Natural killer cell (primary cell): ENCODE results near the gene GRID2. TPM values are rescaled to one million over a fixed set of nuclear protein-coding genes. Genes with fewer than 3 reads are reported as not detected.

Experiments
- ATAC-seq, 3 donors: fragments of 150-1000 bp in 2 of 3; fragments of 200-7000 bp in 1 of 3; cut with Tn5 transposase; 1 replicate in 1 of 3; 2 replicates in 2 of 3; pipeline ENCODE4 v1.10.0; 2021; ENCODE audit warnings: mild to moderate bottlenecking in 2 of 3, moderate library complexity in 2 of 3
- DNase-seq, 2 donors: peaks; one replicate each; pipeline versions ENCODE4 v3.0.0 to v3.0.0-alpha.2; 2013 to 2021; ENCODE audit warnings: mixed read lengths in 1 of 2
- H3K27ac ChIP-seq: one replicate; pipeline ENCODE4 v1.5.1; 2013; ENCODE audit warnings: mild to moderate bottlenecking, low read length
- H3K27me3 ChIP-seq: one replicate; pipeline ENCODE4 v1.6.1; 2013; ENCODE audit warnings: low read length; ENCODE audit not compliant: control insufficient read depth, insufficient read depth
- H3K36me3 ChIP-seq: one replicate; pipeline ENCODE4 v1.6.1; 2013; ENCODE audit warnings: low read length; ENCODE audit not compliant: control insufficient read depth, insufficient read depth
- H3K4me1 ChIP-seq: one replicate; pipeline ENCODE4 v1.6.1; 2013; ENCODE audit warnings: low read length; ENCODE audit not compliant: control insufficient read depth, insufficient read depth
- H3K4me3 ChIP-seq: one replicate; pipeline ENCODE4 v1.5.1; 2013; ENCODE audit warnings: low read length
- H3K9me3 ChIP-seq: one replicate; pipeline ENCODE4 v1.6.1; 2013; ENCODE audit warnings: low read length; ENCODE audit not compliant: control insufficient read depth, insufficient read depth
- H3K27ac Mint-ChIP-seq, 2 donors: one replicate each; pipeline ENCODE4 v1.8.0; 2022; ENCODE audit warnings: mild to moderate bottlenecking in 2 of 2, mixed read lengths in 2 of 2, moderate library complexity in 1 of 2
- H3K27me3 Mint-ChIP-seq, 2 donors: one replicate each; pipeline ENCODE4 v1.8.0; 2022; ENCODE audit warnings: low read depth in 2 of 2, mixed read lengths in 2 of 2
- H3K36me3 Mint-ChIP-seq: one replicate; pipeline ENCODE4 v1.8.0; 2022; ENCODE audit warnings: mixed read lengths
- H3K4me1 Mint-ChIP-seq, 2 donors: one replicate each; pipeline ENCODE4 v1.8.0; 2022; ENCODE audit warnings: mixed read lengths in 2 of 2
- H3K4me3 Mint-ChIP-seq: one replicate; pipeline ENCODE4 v1.8.0; 2022; ENCODE audit warnings: mild to moderate bottlenecking, moderate library complexity, mixed read lengths
- H3K9me3 Mint-ChIP-seq, 2 donors: one replicate each; pipeline ENCODE4 v1.8.0; 2022; ENCODE audit warnings: mixed read lengths in 2 of 2
- CTCF ChIP-seq: fragments of 200-600 bp; IDR thresholded peaks from one replicate; pipeline ENCODE4 v1.8.0; 2022; ENCODE audit warnings: antibody characterized with exemption
- WGBS: methylation state at CpG from one replicate; pipeline ENCODE4 v1.1.7; 2013; ENCODE audit warnings: missing lambda C conversion rate; ENCODE audit not compliant: insufficient coverage; 5-methylcytosine and 5-hydroxymethylcytosine counted together
- intact Hi-C: fragments of 100-400 bp; cut with micrococcal nuclease; formaldehyde crosslinking; loops from one replicate; pipeline ENCODE4 v1.14.2; 2022
- total RNA-seq, 4 donors: library from RNA; stranded (reverse); fragments of 120-200 nt in 1 of 4; gene quantifications; one replicate each; pipeline versions ENCODE4 v1.2.3 to v1.2.4, GENCODE V29; 2013 to 2022

GRID2 gene
- total RNA-seq, 3 donors from 2014 or later (not counting 1 experiment from before 2014, with no cell fraction given) = not detected

- no peaks in the 10 kb centered on the region for H3K27me3 Mint-ChIP-seq
- no peaks in the 10 kb centered on the region for H3K4me1 Mint-ChIP-seq
- no peaks in the 10 kb centered on the region for H3K36me3 Mint-ChIP-seq
- intact Hi-C loops = no loop called here
- peaks cover 4 to 8% of the 10 kb centered on the region in 2 donors for H3K9me3 Mint-ChIP-seq
- no peak overlapping the region for H3K4me3 Mint-ChIP-seq
- H3K36me3 ChIP-seq = no peaks in the 10 kb centered on the region
- H3K9me3 ChIP-seq = no peaks in the 10 kb centered on the region
- no peaks in the 10 kb centered on the region for H3K27me3 ChIP-seq
- DNase-seq (no peak), ATAC-seq (no peak)
- no peak for TF ChIP-seq CTCF
- no peak overlapping the region for H3K27ac ChIP-seq
- no peak overlapping the region for H3K4me3 ChIP-seq
- no peak overlapping the region for H3K27ac Mint-ChIP-seq
- H3K4me1 ChIP-seq = no peaks in the 10 kb centered on the region
Measured at GRCh38 chr4:93719552-93719951, 1415.8 kb downstream of the GRID2 start.

GRCh38 chr4:93722446-93722845 is 1418.7 kb downstream of the GRID2 start:
- Mint-ChIP-seq H3K27me3 (no peaks in the 10 kb centered on the region), H3K4me3 (no peak overlapping the region), H3K27ac (no peak overlapping the region), H3K9me3 (peaks cover 2 to 8% of the 10 kb centered on the region in 2 donors), H3K36me3 (no peaks in the 10 kb centered on the region), H3K4me1 (no peaks in the 10 kb centered on the region)
- TF ChIP-seq CTCF = no peak
- DNase-seq (no peak), ATAC-seq (no peak)
- H3K36me3 ChIP-seq = no peaks in the 10 kb centered on the region
- no peak overlapping the region for H3K4me3 ChIP-seq
- intact Hi-C loops = no loop called here
- no peaks in the 10 kb centered on the region for H3K4me1 ChIP-seq
- no peaks in the 10 kb centered on the region for H3K27me3 ChIP-seq
- 86% methylated on average over 1 of the region's 1 CpG for WGBS
- H3K27ac ChIP-seq = no peak overlapping the region
- H3K9me3 ChIP-seq = no peaks in the 10 kb centered on the region

- Mint-ChIP-seq H3K9me3 (peaks cover 10 to 18% of the 10 kb centered on the region in 2 donors), H3K4me3 (no peak overlapping the region), H3K36me3 (no peaks in the 10 kb centered on the region), H3K27me3 (no peaks in the 10 kb centered on the region), H3K4me1 (no peaks in the 10 kb centered on the region), H3K27ac (no peak overlapping the region)
- no peak for ATAC-seq
- DNase-seq = no peak
- no peak overlapping the region for H3K4me3 ChIP-seq
- 93% methylated on average over 1 of the region's 1 CpG for WGBS
- H3K4me1 ChIP-seq = no peaks in the 10 kb centered on the region
- H3K27me3 ChIP-seq = no peaks in the 10 kb centered on the region
- no peaks in the 10 kb centered on the region for H3K36me3 ChIP-seq
- no peak for TF ChIP-seq CTCF
- intact Hi-C loops = no loop called here
- H3K27ac ChIP-seq = no peak overlapping the region
- H3K9me3 ChIP-seq = no peaks in the 10 kb centered on the region
Measured at GRCh38 chr4:93730251-93730650, 1426.5 kb downstream of the GRID2 start.

- Mint-ChIP-seq H3K4me1 (no peaks in the 10 kb centered on the region), H3K4me3 (no peak overlapping the region), H3K9me3 (peaks cover 11 to 18% of the 10 kb centered on the region in 2 donors), H3K36me3 (no peaks in the 10 kb centered on the region), H3K27ac (no peak overlapping the region), H3K27me3 (no peaks in the 10 kb centered on the region)
- 90% methylated on average over 7 of the region's 7 CpGs for WGBS
- Histone ChIP-seq H3K9me3 (no peaks in the 10 kb centered on the region), H3K4me3 (no peak overlapping the region), H3K27me3 (no peaks in the 10 kb centered on the region), H3K4me1 (no peaks in the 10 kb centered on the region), H3K36me3 (no peaks in the 10 kb centered on the region), H3K27ac (no peak overlapping the region)
- ATAC-seq = no peak
- DNase-seq = no peak
- TF ChIP-seq CTCF = no peak
- intact Hi-C loops = no loop called here
Measured at GRCh38 chr4:93730760-93731159, 1427.0 kb downstream of the GRID2 start.
